Transverse colon (tissue), 4 donors: ENCODE results near the gene ACKR1. TPM values are rescaled to one million over a fixed set of nuclear protein-coding genes. Genes with fewer than 3 reads are reported as not detected.

ENCODE experiments used
- DNase-seq: peaks from one replicate; pipeline ENCODE4 v3.0.0-alpha.2; 2019
- H3K27ac ChIP-seq, 4 donors: fragments of 200-600 bp; sonication (generic); 2 replicates each; pipeline ENCODE4 v1.5.1; 2016 to 2018; ENCODE audit warnings: inconsistent platforms in 4 of 4
- H3K27me3 ChIP-seq: fragments of 200-600 bp; sonication (generic); 2 replicates; pipeline ENCODE4 v1.5.1; 2017; ENCODE audit warnings: inconsistent platforms
- H3K36me3 ChIP-seq, 4 donors: fragments of 200-600 bp; sonication (generic); 2 replicates each; pipeline ENCODE4 v1.5.1; 2017 to 2019; ENCODE audit warnings: inconsistent platforms in 4 of 4
- H3K4me1 ChIP-seq, 4 donors: fragments of 200-600 bp; sonication (generic); 2 replicates each; pipeline ENCODE4 v1.5.1; 2017 to 2020; ENCODE audit warnings: inconsistent platforms in 4 of 4
- H3K4me3 ChIP-seq, 4 donors: fragments of 200-600 bp; sonication (generic); 1 replicate in 1 of 4; 2 replicates in 3 of 4; pipeline versions ENCODE4 v1.5.1 to v1.6.1; 2017 to 2019; ENCODE audit warnings: inconsistent platforms in 4 of 4
- H3K9me3 ChIP-seq, 2 donors: fragments of 200-600 bp; sonication (generic); 2 replicates each; pipeline ENCODE4 v1.5.1; 2017 to 2019; ENCODE audit warnings: inconsistent platforms in 2 of 2
- CTCF ChIP-seq, 5 experiments: fragments of 200-600 bp in 3 of 5; fragments of 450-650 bp in 2 of 5; sonication (generic) in 3 of 5; IDR thresholded peaks; 1 replicate in 2 of 5; 2 replicates in 3 of 5; pipeline ENCODE4 v1.5.1; 2016 to 2017; ENCODE audit warnings: antibody characterized with exemption in 5 of 5, inconsistent platforms in 3 of 5, mild to moderate bottlenecking in 2 of 5, moderate library complexity in 1 of 5
- EP300 ChIP-seq: sonication (generic); formaldehyde crosslinking; IDR thresholded peaks from one replicate; pipeline ENCODE4 v1.6.1; 2017; ENCODE audit warnings: antibody characterized with exemption, low read depth
- POLR2A ChIP-seq: fragments of 450-650 bp; IDR thresholded peaks from one replicate; pipeline ENCODE4 v1.6.1; 2016; ENCODE audit warnings: antibody characterized with exemption, mild to moderate bottlenecking, moderate library complexity
- POLR2AphosphoS5 ChIP-seq, 3 donors: sonication (generic); formaldehyde crosslinking; IDR thresholded peaks; one replicate each; pipeline ENCODE4 v1.6.1; 2016; ENCODE audit warnings: antibody characterized with exemption in 3 of 3
- WGBS, 2 donors: methylation state at CpG; one replicate each; pipeline ENCODE4 v1.1.5; 2018; ENCODE audit warnings: low coverage in 1 of 2; 5-methylcytosine and 5-hydroxymethylcytosine counted together
- in situ Hi-C, 4 donors: fragments of 200-750 bp; cut with MboI; loops; one replicate each; pipeline versions ENCODE4 v1.15.0 to v1.15.1; 2017; ENCODE audit warnings: low sequenced_read_pairs in 3 of 4, low pct_ligation_motif_present in 1 of 4, low pct_unique_long_range_greater_than_20kb in 1 of 4
- intact Hi-C: fragments of 100-400 bp; cut with DNase I; formaldehyde crosslinking; loops from one replicate; pipeline ENCODE4 v1.15.1; 2023; ENCODE audit warnings: low total_unique reads
- total RNA-seq, 4 donors: library from RNA; depleted of rRNA; stranded (reverse); fragments of >200 nt; gene quantifications; one replicate each; pipeline ENCODE4 v1.1.0, GENCODE V29; 2016

ACKR1 gene
- total RNA-seq, 4 donors from 2014 or later = 4.1 to 16.7 (median 9.9) TPM

GRCh38 chr1:159197561-159198557 lies 6.8 kb upstream of the ACKR1 start:
- peaks cover 16% of the 10 kb centered on the region for H3K27me3 ChIP-seq
- H3K9me3 ChIP-seq = no peaks in the 10 kb centered on the region
- in situ Hi-C loops = no loop called here
- no peaks in the 10 kb centered on the region for H3K4me1 ChIP-seq
- 48 to 80% methylated on average over 1 to 12 of the region's 12 CpGs for WGBS, 2 donors
- H3K36me3 ChIP-seq = no peaks in the 10 kb centered on the region
- no peak for TF ChIP-seq POLR2AphosphoS5 (IDR thresholded peaks at IDR 0.05)
- TF ChIP-seq CTCF (IDR thresholded peaks at IDR 0.05) = peak; percentile 74 to 83 (median 76)
- TF ChIP-seq EP300 = no peak
- H3K27ac ChIP-seq = no peak overlapping the region
- intact Hi-C loops = loop anchor here (5.0 kb wide), 1 partner anchor 36 kb away; no protein-coding TSS in a partner anchor
- no peak overlapping the region for H3K4me3 ChIP-seq
- peak; percentile 66 for DNase-seq

GRCh38 chr1:159199901-159200300 lies 4.8 kb upstream of the ACKR1 start:
- DNase-seq = no peak
- Histone ChIP-seq H3K27ac (no peak overlapping the region), H3K27me3 (peaks cover 16% of the 10 kb centered on the region), H3K4me3 (no peak overlapping the region), H3K36me3 (no peaks in the 10 kb centered on the region), H3K9me3 (no peaks in the 10 kb centered on the region), H3K4me1 (no peaks in the 10 kb centered on the region)
- WGBS, 2 donors = 72% methylated on average over 5 of the region's 5 CpGs; no CpG with 5 or more reads in 1 of the 2 donors
- TF ChIP-seq EP300 = no peak
- TF ChIP-seq POLR2AphosphoS5 (IDR thresholded peaks at IDR 0.05) = no peak
- no peak for TF ChIP-seq POLR2A
- TF ChIP-seq CTCF (IDR thresholded peaks at IDR 0.05) = no peak
- in situ Hi-C loops (no loop called here), intact Hi-C loops (loop anchor here (5.0 kb wide), 1 partner anchor 38 kb away; no protein-coding TSS in a partner anchor)

- Histone ChIP-seq H3K27me3 (peaks cover 17% of the 10 kb centered on the region), H3K4me1 (no peaks in the 10 kb centered on the region), H3K36me3 (no peaks in the 10 kb centered on the region), H3K9me3 (no peaks in the 10 kb centered on the region), H3K4me3 (no peak overlapping the region), H3K27ac (no peak overlapping the region)
- intact Hi-C loops = no loop called here
- TF ChIP-seq POLR2AphosphoS5 (IDR thresholded peaks at IDR 0.05) (no peak), POLR2A (no peak), CTCF (IDR thresholded peaks at IDR 0.05) (no peak), EP300 (no peak)
- in situ Hi-C loops = no loop called here
- no peak for DNase-seq
- WGBS, 2 donors = 41 to 62% methylated on average over 9 to 18 of the region's 18 CpGs
These were observed 3.9 kb upstream of the ACKR1 start for GRCh38 chr1:159200769-159201168.

- in situ Hi-C loops (no loop called here), intact Hi-C loops (no loop called here)
- Histone ChIP-seq H3K4me1 (no peaks in the 10 kb centered on the region), H3K27me3 (peaks cover 18% of the 10 kb centered on the region), H3K27ac (no peak overlapping the region), H3K9me3 (no peaks in the 10 kb centered on the region), H3K4me3 (no peak overlapping the region), H3K36me3 (no peaks in the 10 kb centered on the region)
- no peak for DNase-seq
- TF ChIP-seq EP300 (no peak), CTCF (IDR thresholded peaks at IDR 0.05) (no peak), POLR2AphosphoS5 (IDR thresholded peaks at IDR 0.05) (no peak), POLR2A (no peak)
- 27% methylated on average over 5 of the region's 5 CpGs; no CpG with 5 or more reads in 1 of the 2 donors for WGBS, 2 donors
These were observed 3.0 kb upstream of the ACKR1 start for GRCh38 chr1:159201642-159202041.
